ENCODE data around the gene MAP4K4. TPM values are rescaled to one million over a fixed set of nuclear protein-coding genes. Genes with fewer than 3 reads are reported as not detected.

MAP4K4 gene
- total RNA-seq, 1 experiment from 2014 or later, result 136 TPM

- Mint-ChIP-seq H3K36me3 (ENCODE audit: insufficient read depth, unreplicated experiment) (peaks cover 42% of the 10 kb centered on the region), H3K9me3 (ENCODE audit: low read depth, unreplicated experiment) (no peaks in the 10 kb centered on the region), H3K4me3 (ENCODE audit: low read depth, unreplicated experiment) (no peak overlapping the region), H3K4me1 (ENCODE audit: low read depth, unreplicated experiment) (peaks cover 13% of the 10 kb centered on the region), H3K27me3 (ENCODE audit: unreplicated experiment) (no peaks in the 10 kb centered on the region), H3K27ac (ENCODE audit: unreplicated experiment) (no peak overlapping the region)
- no TSS peak for BruUV-seq (replicated peaks)
- no peak for DNase-seq
- no peak for TF ChIP-seq CTCF (IDR thresholded peaks at IDR 0.05; ENCODE audit: unreplicated experiment)
- CTCF ChIA-PET, result interaction anchor here (1.6 kb wide), 1 partner anchor 12 kb away, joined by 3 read pairs; no protein-coding TSS in a partner anchor
- intact Hi-C loops (cut with micrococcal nuclease; ENCODE audit: unreplicated experiment), result no loop called here
These were observed 146.0 kb downstream of the MAP4K4 start for GRCh38 chr2:101843471-101843870.

GRCh38 chr2:101844055-101844635 lies 146.6 kb downstream of the MAP4K4 start:
- Mint-ChIP-seq H3K9me3 (ENCODE audit: low read depth, unreplicated experiment) (no peaks in the 10 kb centered on the region), H3K4me1 (ENCODE audit: low read depth, unreplicated experiment) (peaks cover 19% of the 10 kb centered on the region), H3K4me3 (ENCODE audit: low read depth, unreplicated experiment) (no peak overlapping the region), H3K27ac (ENCODE audit: unreplicated experiment) (no peak overlapping the region), H3K36me3 (ENCODE audit: insufficient read depth, unreplicated experiment) (peaks cover 48% of the 10 kb centered on the region), H3K27me3 (ENCODE audit: unreplicated experiment) (no peaks in the 10 kb centered on the region)
- DNase-seq, result no peak
- no peak for TF ChIP-seq CTCF (IDR thresholded peaks at IDR 0.05; ENCODE audit: unreplicated experiment)
- BruUV-seq (replicated peaks), result no TSS peak
- intact Hi-C loops (cut with micrococcal nuclease; ENCODE audit: unreplicated experiment), result no loop called here
- CTCF ChIA-PET, result no interaction called here

GRCh38 chr2:101846973-101847372 lies 149.5 kb downstream of the MAP4K4 start:
- Mint-ChIP-seq H3K4me1 (ENCODE audit: low read depth, unreplicated experiment) (peaks cover 16% of the 10 kb centered on the region), H3K27ac (ENCODE audit: unreplicated experiment) (no peak overlapping the region), H3K27me3 (ENCODE audit: unreplicated experiment) (no peaks in the 10 kb centered on the region), H3K9me3 (ENCODE audit: low read depth, unreplicated experiment) (no peaks in the 10 kb centered on the region), H3K4me3 (ENCODE audit: low read depth, unreplicated experiment) (no peak overlapping the region), H3K36me3 (ENCODE audit: insufficient read depth, unreplicated experiment) (peaks cover 33% of the 10 kb centered on the region)
- no peak for DNase-seq
- CTCF ChIA-PET, result interaction anchor here (0.9 to 1.1 kb wide), 2 partner anchors 15 to 20 kb away, joined by 3 read pairs; no protein-coding TSS in a partner anchor
- no TSS peak for BruUV-seq (replicated peaks)
- intact Hi-C loops (cut with micrococcal nuclease; ENCODE audit: unreplicated experiment), result no loop called here
- no peak for TF ChIP-seq CTCF (IDR thresholded peaks at IDR 0.05; ENCODE audit: unreplicated experiment)

GRCh38 chr2:101847661-101848339 lies 150.3 kb downstream of the MAP4K4 start:
- Mint-ChIP-seq H3K27me3 (ENCODE audit: unreplicated experiment) (no peaks in the 10 kb centered on the region), H3K9me3 (ENCODE audit: low read depth, unreplicated experiment) (no peaks in the 10 kb centered on the region), H3K36me3 (ENCODE audit: insufficient read depth, unreplicated experiment) (peaks cover 25% of the 10 kb centered on the region), H3K4me3 (ENCODE audit: low read depth, unreplicated experiment) (no peak overlapping the region), H3K27ac (ENCODE audit: unreplicated experiment) (no peak overlapping the region), H3K4me1 (ENCODE audit: low read depth, unreplicated experiment) (peaks cover 7% of the 10 kb centered on the region)
- TF ChIP-seq CTCF (IDR thresholded peaks at IDR 0.05; ENCODE audit: unreplicated experiment), result no peak
- BruUV-seq (replicated peaks), result no TSS peak
- intact Hi-C loops (cut with micrococcal nuclease; ENCODE audit: unreplicated experiment), result no loop called here
- CTCF ChIA-PET, result no interaction called here
- no peak for DNase-seq

All from Calu3 (cell line).